OCI-LY3 (cell line): ENCODE data around the gene MTUS2.

Experiments
- H2AFZ ChIP-seq: fragments of 200-600, 300-600 bp; shearing (Covaris generic); 2 replicates; pipeline ENCODE4 v1.6.0; 2014; ENCODE audit warnings: antibody characterized with exemption, low read depth, low read length
- H3K27ac ChIP-seq: fragments of 200-600, 300-600 bp; sonication (generic); 2 replicates; pipeline ENCODE4 v1.5.1; 2014; ENCODE audit warnings: mild to moderate bottlenecking, low read length, moderate library complexity, mixed read lengths
- H3K27me3 ChIP-seq: fragments of 200-600, 300-600 bp; sonication (generic); 2 replicates; pipeline ENCODE4 v1.6.1; 2014; ENCODE audit warnings: low read depth, low read length, mixed read lengths
- H3K36me3 ChIP-seq: fragments of 200-600, 300-600 bp; sonication (generic); replicated peaks from 2 replicates; pipeline ENCODE3; 2014; ENCODE audit warnings: low read depth, low read length, mixed read lengths
- H3K4me1 ChIP-seq: fragments of 300-600, 200-600 bp; sonication (generic); 2 replicates; pipeline ENCODE4 v1.6.1; 2014; ENCODE audit warnings: low read length, mixed read lengths
- H3K4me2 ChIP-seq: fragments of 200-600, 300-600 bp; sonication (generic); 2 replicates; pipeline ENCODE4 v1.6.1; 2014; ENCODE audit warnings: low read length, mixed read lengths
- H3K4me3 ChIP-seq: fragments of 300-600, 200-600 bp; sonication (generic); 2 replicates; pipeline ENCODE4 v1.5.1; 2014; ENCODE audit warnings: antibody characterized with exemption, mild to moderate bottlenecking, low read length, moderate library complexity
- H3K79me2 ChIP-seq: fragments of 300-600, 200-600 bp; shearing (Covaris generic); 2 replicates; pipeline ENCODE4 v1.6.1; 2014; ENCODE audit warnings: mild to moderate bottlenecking, low read length, mixed read lengths
- H3K9ac ChIP-seq: fragments of 300-600, 200-600 bp; shearing (Covaris generic); 2 replicates; pipeline ENCODE4 v1.6.0; 2014; ENCODE audit warnings: mild to moderate bottlenecking, low read length, moderate library complexity
- H3K9me3 ChIP-seq: fragments of 200-600, 300-600 bp; shearing (Covaris generic); 2 replicates; pipeline ENCODE4 v1.6.1; 2014; ENCODE audit warnings: low read length, mixed read lengths; ENCODE audit not compliant: insufficient read depth
- H4K20me1 ChIP-seq: fragments of 200-600, 300-600 bp; sonication (generic); 2 replicates; pipeline ENCODE4 v1.6.1; 2016; ENCODE audit warnings: low read length, mixed read lengths; ENCODE audit not compliant: insufficient read depth
- EZH2phosphoT487 ChIP-seq: fragments of 200-600 bp; shearing (Covaris generic); IDR thresholded peaks from 2 replicates; pipeline ENCODE4 v1.6.1; 2018; ENCODE audit warnings: antibody characterized with exemption, mixed run types, low read depth
- TF ChIP-seq, protein P1 (sequence below): fragments of 200-600, 300-600 bp; sonication (generic); IDR thresholded peaks from 2 replicates; pipeline ENCODE4 v1.5.1; 2014; ENCODE audit warnings: antibody characterized with exemption, low read length, low read depth

Gene MTUS2

DNA sequence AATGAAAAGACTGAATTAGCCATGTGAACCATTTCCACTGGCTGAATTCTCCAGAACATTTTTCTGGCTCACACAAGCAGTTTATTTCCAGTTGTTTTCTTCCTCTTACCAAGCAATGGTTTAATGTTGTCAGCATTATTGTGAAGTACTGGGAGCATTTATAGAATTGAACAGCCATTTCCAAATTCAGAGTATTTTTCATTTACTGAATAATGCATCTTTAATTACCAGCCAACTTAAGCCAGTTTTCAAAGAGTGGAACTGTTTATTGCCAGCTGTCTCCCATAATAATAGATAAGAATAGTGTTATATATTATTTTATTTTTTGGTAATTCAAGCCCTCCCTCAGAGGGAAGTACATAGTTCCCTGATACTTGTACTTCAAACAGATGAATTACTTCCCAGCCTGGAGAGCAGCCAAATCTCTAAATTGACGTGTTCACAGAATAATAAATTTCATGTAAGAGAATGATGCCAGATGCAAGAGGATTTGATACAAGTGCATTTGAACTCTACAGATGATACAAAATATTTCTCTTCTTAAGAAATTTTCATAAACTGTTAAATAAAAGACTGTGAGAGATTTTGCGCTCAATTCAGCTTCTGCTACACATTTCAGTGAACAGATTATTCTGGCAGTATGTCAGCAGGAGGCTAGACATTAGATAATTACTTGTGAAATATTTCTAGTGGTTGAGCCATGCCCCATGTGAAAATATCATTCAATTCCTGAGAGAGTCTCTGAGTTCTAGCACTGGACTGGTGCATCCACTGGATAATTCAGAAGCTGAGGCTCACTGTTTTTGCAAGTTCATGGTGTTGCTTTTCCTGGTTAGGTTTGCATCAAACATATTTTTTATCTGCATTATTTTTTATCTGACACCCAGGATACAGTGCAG is 459.5 kb downstream of the MTUS2 start:
- Histone ChIP-seq H3K4me1 (0 out of 2 replicates have a peak, but pooled peaks cover 2% of the 10 kb centered on the region), H3K36me3 (no peaks in the 10 kb centered on the region), H3K9me3 (no peaks in the 10 kb centered on the region), H3K27me3 (no peaks in the 10 kb centered on the region), H4K20me1 (no peaks in the 10 kb centered on the region), H3K4me3 (no peak overlapping the region), H3K9ac (no peak overlapping the region), H3K79me2 (no peaks in the 10 kb centered on the region), H3K27ac (no peak overlapping the region), H2AFZ (no peak overlapping the region), H3K4me2 (no peak overlapping the region)
- TF ChIP-seq, protein P1, sequence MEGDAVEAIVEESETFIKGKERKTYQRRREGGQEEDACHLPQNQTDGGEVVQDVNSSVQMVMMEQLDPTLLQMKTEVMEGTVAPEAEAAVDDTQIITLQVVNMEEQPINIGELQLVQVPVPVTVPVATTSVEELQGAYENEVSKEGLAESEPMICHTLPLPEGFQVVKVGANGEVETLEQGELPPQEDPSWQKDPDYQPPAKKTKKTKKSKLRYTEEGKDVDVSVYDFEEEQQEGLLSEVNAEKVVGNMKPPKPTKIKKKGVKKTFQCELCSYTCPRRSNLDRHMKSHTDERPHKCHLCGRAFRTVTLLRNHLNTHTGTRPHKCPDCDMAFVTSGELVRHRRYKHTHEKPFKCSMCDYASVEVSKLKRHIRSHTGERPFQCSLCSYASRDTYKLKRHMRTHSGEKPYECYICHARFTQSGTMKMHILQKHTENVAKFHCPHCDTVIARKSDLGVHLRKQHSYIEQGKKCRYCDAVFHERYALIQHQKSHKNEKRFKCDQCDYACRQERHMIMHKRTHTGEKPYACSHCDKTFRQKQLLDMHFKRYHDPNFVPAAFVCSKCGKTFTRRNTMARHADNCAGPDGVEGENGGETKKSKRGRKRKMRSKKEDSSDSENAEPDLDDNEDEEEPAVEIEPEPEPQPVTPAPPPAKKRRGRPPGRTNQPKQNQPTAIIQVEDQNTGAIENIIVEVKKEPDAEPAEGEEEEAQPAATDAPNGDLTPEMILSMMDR = no peak
- no peak for TF ChIP-seq EZH2phosphoT487

DNA sequence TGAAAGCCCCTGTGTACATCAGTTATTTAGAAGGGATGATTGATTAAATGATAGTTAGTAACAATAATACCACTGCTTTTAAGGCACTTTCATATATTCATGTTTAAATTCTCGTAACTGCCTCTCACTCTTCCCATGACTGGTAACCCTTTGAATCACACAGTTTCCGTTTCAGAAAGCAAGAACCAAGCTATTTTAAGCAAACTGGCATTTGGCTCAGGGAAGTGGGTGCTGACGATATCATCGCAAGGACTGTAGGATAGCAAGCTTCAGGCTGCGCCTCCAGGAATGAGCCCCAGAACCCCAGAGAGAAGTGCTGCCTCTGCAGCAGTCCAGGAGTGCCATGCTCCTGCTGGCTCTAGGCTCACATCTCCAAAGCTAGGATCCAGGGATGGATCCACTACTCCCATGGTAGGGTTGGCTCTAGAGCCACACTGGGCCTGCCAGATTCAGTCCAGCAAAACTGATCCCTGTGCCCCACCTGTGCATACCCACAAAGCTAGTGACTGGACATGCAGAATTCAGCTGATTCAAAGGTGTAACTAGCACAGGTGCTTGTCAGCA is 461.9 kb downstream of the MTUS2 start:
- H3K27ac ChIP-seq = no peak overlapping the region
- H3K27me3 ChIP-seq = no peaks in the 10 kb centered on the region
- no peaks in the 10 kb centered on the region for H3K9me3 ChIP-seq
- H3K4me1 ChIP-seq = 0 out of 2 replicates have a peak, but pooled peaks cover 2% of the 10 kb centered on the region
- H3K79me2 ChIP-seq = no peaks in the 10 kb centered on the region
- no peaks in the 10 kb centered on the region for H3K36me3 ChIP-seq
- H3K4me2 ChIP-seq = no peak overlapping the region
- no peak overlapping the region for H3K9ac ChIP-seq
- H3K4me3 ChIP-seq = no peak overlapping the region
- TF ChIP-seq EZH2phosphoT487 = no peak
- TF ChIP-seq, protein P1 = no peak
- no peaks in the 10 kb centered on the region for H4K20me1 ChIP-seq
- no peak overlapping the region for H2AFZ ChIP-seq

DNA sequence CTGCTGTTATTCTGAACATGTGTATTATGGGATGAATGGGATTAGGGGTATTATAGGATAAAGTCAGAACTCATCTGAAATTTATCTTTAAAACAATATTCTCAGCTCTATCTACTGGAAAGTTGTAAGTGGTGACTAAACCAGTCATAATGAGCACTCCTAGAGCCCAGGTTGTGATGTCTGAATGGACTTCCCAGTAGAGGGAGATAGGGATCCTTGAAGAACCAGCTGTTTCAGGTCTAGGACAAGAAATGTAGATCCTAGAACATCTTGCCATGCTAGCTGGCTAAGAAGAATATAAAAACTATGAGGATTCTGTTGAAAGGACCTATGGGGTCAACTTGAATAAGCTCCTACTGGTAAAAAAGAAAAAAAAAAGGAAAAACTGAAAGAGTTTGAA is 464.6 kb downstream of the MTUS2 start:
- Histone ChIP-seq H3K9me3 (no peaks in the 10 kb centered on the region), H3K4me3 (no peak overlapping the region), H2AFZ (no peak overlapping the region), H3K9ac (no peak overlapping the region), H4K20me1 (no peaks in the 10 kb centered on the region), H3K36me3 (no peaks in the 10 kb centered on the region), H3K79me2 (no peaks in the 10 kb centered on the region), H3K27ac (no peak overlapping the region), H3K4me1 (0 out of 2 replicates have a peak, but pooled peaks cover 2% of the 10 kb centered on the region), H3K27me3 (no peaks in the 10 kb centered on the region), H3K4me2 (no peak overlapping the region)
- TF ChIP-seq EZH2phosphoT487 = no peak
- TF ChIP-seq, protein P1 = peak; percentile 36

DNA sequence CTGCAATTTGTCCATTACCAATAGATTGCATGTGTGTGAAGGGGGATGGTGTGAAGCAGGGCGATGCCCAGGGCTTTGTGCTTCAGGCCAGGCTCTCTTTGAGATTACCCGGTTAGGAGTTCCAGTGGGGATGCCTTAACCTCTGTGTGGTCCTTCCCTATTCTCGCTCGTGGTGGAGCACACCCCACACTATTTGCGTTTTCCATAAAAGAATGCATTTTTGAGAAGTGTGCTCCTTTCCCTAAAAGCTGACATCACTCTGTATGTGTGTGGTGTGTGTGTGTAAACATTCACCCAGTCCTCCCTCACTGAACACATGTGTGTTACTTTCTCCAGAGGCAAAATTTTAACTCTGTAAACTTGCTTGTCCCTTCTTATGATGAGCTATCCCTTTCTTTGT is 467.1 kb downstream of the MTUS2 start:
- Histone ChIP-seq H3K4me2 (no peak overlapping the region), H2AFZ (no peak overlapping the region), H3K4me3 (no peak overlapping the region), H4K20me1 (no peaks in the 10 kb centered on the region), H3K4me1 (no peaks in the 10 kb centered on the region), H3K9me3 (no peaks in the 10 kb centered on the region), H3K27ac (no peak overlapping the region), H3K9ac (no peak overlapping the region), H3K36me3 (no peaks in the 10 kb centered on the region), H3K27me3 (no peaks in the 10 kb centered on the region), H3K79me2 (no peaks in the 10 kb centered on the region)
- TF ChIP-seq EZH2phosphoT487 = no peak
- TF ChIP-seq, protein P1 = no peak
